Esophagus muscularis mucosa (tissue), 4 donors: ENCODE data around the gene RGS3.

Experiments
- EP300 ChIP-seq: sonication (generic); formaldehyde crosslinking; IDR thresholded peaks from one replicate; pipeline ENCODE4 v1.6.1; 2017; ENCODE audit warnings: antibody characterized with exemption
- POLR2AphosphoS5 ChIP-seq, 2 donors: sonication (generic); formaldehyde crosslinking; IDR thresholded peaks; one replicate each; pipeline ENCODE4 v1.6.1; 2017; ENCODE audit warnings: antibody characterized with exemption in 2 of 2
- TF ChIP-seq, protein P1 (sequence below), 3 experiments: fragments of 200-600 bp in 2 of 3; fragments of 450-650 bp in 1 of 3; sonication (generic) in 2 of 3; IDR thresholded peaks; one replicate each; pipeline ENCODE4 v1.5.1; 2017 to 2019; ENCODE audit warnings: antibody characterized with exemption in 3 of 3, mild to moderate bottlenecking in 2 of 3, moderate library complexity in 1 of 3

DNA sequence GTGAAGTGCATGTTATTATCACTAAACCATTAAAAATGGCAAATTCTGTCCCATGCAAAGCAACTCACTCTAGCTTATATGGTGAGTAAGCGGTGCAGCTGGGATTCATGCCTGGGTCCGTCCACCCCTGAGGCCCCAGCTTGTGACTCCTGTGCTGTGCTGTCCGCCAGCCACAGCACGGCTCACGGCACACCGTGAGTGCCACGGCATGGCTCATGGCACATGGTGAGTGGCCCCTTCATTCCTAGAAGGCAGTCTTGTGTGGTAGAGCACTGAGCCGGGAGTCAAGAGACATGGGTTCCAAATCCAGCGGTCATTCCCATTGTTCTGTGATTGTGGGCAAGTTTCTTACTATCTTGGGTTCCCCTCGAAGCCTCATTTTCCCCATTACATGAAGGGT lies 18.8 kb downstream of the RGS3 start:
- TF ChIP-seq, protein P1, sequence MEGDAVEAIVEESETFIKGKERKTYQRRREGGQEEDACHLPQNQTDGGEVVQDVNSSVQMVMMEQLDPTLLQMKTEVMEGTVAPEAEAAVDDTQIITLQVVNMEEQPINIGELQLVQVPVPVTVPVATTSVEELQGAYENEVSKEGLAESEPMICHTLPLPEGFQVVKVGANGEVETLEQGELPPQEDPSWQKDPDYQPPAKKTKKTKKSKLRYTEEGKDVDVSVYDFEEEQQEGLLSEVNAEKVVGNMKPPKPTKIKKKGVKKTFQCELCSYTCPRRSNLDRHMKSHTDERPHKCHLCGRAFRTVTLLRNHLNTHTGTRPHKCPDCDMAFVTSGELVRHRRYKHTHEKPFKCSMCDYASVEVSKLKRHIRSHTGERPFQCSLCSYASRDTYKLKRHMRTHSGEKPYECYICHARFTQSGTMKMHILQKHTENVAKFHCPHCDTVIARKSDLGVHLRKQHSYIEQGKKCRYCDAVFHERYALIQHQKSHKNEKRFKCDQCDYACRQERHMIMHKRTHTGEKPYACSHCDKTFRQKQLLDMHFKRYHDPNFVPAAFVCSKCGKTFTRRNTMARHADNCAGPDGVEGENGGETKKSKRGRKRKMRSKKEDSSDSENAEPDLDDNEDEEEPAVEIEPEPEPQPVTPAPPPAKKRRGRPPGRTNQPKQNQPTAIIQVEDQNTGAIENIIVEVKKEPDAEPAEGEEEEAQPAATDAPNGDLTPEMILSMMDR (IDR thresholded peaks at IDR 0.05), result no peak
- TF ChIP-seq POLR2AphosphoS5 (IDR thresholded peaks at IDR 0.05) (no peak), EP300 (no peak)
